Measurements from ENCODE around the gene MLLT10. TPM values are rescaled to one million over a fixed set of nuclear protein-coding genes. Genes with fewer than 3 reads are reported as not detected.

Gene MLLT10
- total RNA-seq, 1 experiment from 2014 or later = 45.2 TPM

DNA sequence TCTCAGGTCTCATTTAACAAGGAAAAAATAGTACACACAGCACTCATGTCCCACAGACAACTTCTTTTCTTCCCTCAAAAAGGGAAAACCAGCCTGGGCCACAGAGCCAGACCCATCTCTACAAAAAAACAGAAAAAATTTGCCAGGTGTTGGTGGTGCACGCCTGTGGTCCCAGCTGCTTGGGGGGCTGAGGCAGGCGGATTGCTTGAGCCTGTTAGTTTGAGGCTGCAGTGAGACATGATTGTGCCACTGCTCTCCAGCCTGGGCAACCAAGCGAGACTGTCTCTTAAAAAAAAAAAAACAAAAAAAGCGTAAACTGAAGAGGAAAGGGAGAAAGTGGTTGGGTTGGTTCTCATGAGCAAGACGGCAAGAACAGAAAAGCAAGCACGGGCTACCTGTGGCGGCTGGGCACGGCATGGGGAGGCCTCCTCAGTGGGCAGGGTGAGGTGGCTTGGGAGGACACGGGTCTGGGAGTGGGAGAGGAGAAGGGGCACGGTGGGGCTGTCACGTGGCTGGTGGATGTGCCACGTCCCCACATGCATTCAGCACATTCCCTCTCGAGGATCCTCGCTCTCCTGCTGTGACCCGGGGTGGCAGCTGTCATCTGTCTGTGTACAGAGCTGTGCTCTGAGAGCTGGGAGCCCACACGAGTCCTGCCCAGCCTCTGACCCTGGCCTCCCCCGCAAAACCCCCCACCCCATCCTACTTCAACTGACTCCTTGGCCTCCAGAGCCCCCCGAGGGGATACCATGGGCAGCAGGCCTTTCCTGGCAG, 219.7 kb downstream of the MLLT10 start:
- no peaks in the 10 kb centered on the region for H3K79me2 ChIP-seq (ENCODE audit: insufficient read depth, low read length)
- no peaks in the 10 kb centered on the region for H4K20me1 ChIP-seq (ENCODE audit: insufficient read depth)
- ChIA-PET CTCF (no interaction called here), POLR2A (no interaction called here), RAD21 (ENCODE audit: low non-redundant PET in 1 of 2, low total read pairs in 2 of 2, uncharacterized antibody in 2 of 2, unreplicated experiment in 2 of 2) (no interaction called here)
- no peak overlapping the region for H3K4me2 ChIP-seq (ENCODE audit: low read length)
- H3K27me3 ChIP-seq (ENCODE audit: insufficient read depth, low read length) = no peaks in the 10 kb centered on the region
- no peaks in the 10 kb centered on the region for H3K9me3 ChIP-seq (ENCODE audit: control insufficient read depth in 1 of 2, insufficient read depth in 1 of 2, low read depth in 1 of 2, low read length in 2 of 2)
- peaks cover 30 to 46% of the 10 kb centered on the region in 2 experiments for H3K4me1 ChIP-seq (ENCODE audit: control insufficient read depth in 1 of 2, insufficient read depth in 2 of 2, low read length in 2 of 2)
- no peak for DNase-seq (ENCODE audit: low read depth, low spot score)
- BruUV-seq (replicated peaks) = no TSS peak
- TF ChIP-seq CBX3 (IDR thresholded peaks at IDR 0.05; ENCODE audit: low read depth) (no peak), SIN3A (IDR thresholded peaks at IDR 0.05; ENCODE audit: low read depth) (no peak), RAD21 (IDR thresholded peaks at IDR 0.05; ENCODE audit: low read depth) (no peak), EZH2 (IDR thresholded peaks at IDR 0.05) (no peak)
- no peak overlapping the region for H2AFZ ChIP-seq (ENCODE audit: low read depth, low read length, poor library complexity, severe bottlenecking)
- H3K27ac ChIP-seq (ENCODE audit: low read depth, low read length) = no peak overlapping the region
- H3K9me2 ChIP-seq (ENCODE audit: insufficient read depth) = no peaks in the 10 kb centered on the region
- intact Hi-C loops (cut with micrococcal nuclease) = no loop called here
- H3K9ac ChIP-seq (ENCODE audit: low read length) = no peak overlapping the region
- ATAC-seq = no peak
- H3K4me3 ChIP-seq (replicated peaks in 1 of 2; ENCODE audit: low read depth in 1 of 2, low read length in 2 of 2) = no peak overlapping the region
- H3K36me3 ChIP-seq (ENCODE audit: control insufficient read depth in 1 of 2, insufficient read depth in 2 of 2, low read length in 2 of 2) = no peaks in the 10 kb centered on the region

DNA sequence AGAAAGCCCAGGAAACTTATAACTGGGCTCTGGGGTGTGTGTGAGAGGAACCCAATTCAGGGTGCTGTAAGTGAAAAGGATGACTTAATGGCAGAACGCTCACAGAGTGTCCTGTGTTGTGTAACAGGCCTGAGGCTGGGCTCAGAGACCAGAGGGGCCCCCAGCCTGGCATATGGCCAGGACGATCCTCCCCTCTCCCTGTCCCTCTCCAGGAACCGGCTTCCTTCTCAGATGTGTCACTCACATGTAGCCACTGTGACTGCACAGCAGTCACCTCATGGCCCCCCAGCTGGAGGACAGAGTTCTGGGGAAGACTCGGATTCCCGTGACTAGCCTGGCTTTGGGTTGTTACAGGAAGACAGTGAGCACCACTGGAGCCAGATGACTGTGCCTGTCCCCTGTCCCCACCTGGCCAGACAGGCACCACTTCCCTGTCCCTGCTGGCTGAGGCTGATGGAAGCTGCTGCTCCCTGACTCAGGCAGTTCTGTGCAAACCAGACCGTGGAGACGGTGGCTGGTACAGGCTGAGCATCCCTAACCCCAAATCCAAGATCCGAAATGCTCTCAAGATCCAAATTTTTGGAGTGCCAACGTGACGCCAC, 220.5 kb downstream of the MLLT10 start:
- no TSS peak for BruUV-seq (replicated peaks)
- ChIA-PET CTCF (no interaction called here), POLR2A (no interaction called here), RAD21 (ENCODE audit: low non-redundant PET in 1 of 2, low total read pairs in 2 of 2, uncharacterized antibody in 2 of 2, unreplicated experiment in 2 of 2) (no interaction called here)
- H3K27me3 ChIP-seq (ENCODE audit: insufficient read depth, low read length) = no peaks in the 10 kb centered on the region
- H3K79me2 ChIP-seq (ENCODE audit: insufficient read depth, low read length) = no peaks in the 10 kb centered on the region
- ATAC-seq (no peak), DNase-seq (ENCODE audit: low read depth, low spot score) (no peak)
- no peak overlapping the region for H3K4me2 ChIP-seq (ENCODE audit: low read length)
- no peak overlapping the region for H2AFZ ChIP-seq (ENCODE audit: low read depth, low read length, poor library complexity, severe bottlenecking)
- H3K36me3 ChIP-seq (ENCODE audit: control insufficient read depth in 1 of 2, insufficient read depth in 2 of 2, low read length in 2 of 2) = no peaks in the 10 kb centered on the region
- no peak overlapping the region for H3K4me3 ChIP-seq (replicated peaks in 1 of 2; ENCODE audit: low read depth in 1 of 2, low read length in 2 of 2)
- intact Hi-C loops (cut with micrococcal nuclease) = no loop called here
- H3K9me2 ChIP-seq (ENCODE audit: insufficient read depth) = no peaks in the 10 kb centered on the region
- no peaks in the 10 kb centered on the region for H3K9me3 ChIP-seq (ENCODE audit: control insufficient read depth in 1 of 2, insufficient read depth in 1 of 2, low read depth in 1 of 2, low read length in 2 of 2)
- H3K9ac ChIP-seq (ENCODE audit: low read length) = no peak overlapping the region
- H4K20me1 ChIP-seq (ENCODE audit: insufficient read depth) = no peaks in the 10 kb centered on the region
- H3K27ac ChIP-seq (ENCODE audit: low read depth, low read length) = no peak overlapping the region
- H3K4me1 ChIP-seq (ENCODE audit: control insufficient read depth in 1 of 2, insufficient read depth in 2 of 2, low read length in 2 of 2) = peaks cover 25 to 37% of the 10 kb centered on the region in 2 experiments
- TF ChIP-seq, protein P1, sequence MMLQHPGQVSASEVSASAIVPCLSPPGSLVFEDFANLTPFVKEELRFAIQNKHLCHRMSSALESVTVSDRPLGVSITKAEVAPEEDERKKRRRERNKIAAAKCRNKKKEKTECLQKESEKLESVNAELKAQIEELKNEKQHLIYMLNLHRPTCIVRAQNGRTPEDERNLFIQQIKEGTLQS (IDR thresholded peaks at IDR 0.05) = no peak
- TF ChIP-seq, protein P2, sequence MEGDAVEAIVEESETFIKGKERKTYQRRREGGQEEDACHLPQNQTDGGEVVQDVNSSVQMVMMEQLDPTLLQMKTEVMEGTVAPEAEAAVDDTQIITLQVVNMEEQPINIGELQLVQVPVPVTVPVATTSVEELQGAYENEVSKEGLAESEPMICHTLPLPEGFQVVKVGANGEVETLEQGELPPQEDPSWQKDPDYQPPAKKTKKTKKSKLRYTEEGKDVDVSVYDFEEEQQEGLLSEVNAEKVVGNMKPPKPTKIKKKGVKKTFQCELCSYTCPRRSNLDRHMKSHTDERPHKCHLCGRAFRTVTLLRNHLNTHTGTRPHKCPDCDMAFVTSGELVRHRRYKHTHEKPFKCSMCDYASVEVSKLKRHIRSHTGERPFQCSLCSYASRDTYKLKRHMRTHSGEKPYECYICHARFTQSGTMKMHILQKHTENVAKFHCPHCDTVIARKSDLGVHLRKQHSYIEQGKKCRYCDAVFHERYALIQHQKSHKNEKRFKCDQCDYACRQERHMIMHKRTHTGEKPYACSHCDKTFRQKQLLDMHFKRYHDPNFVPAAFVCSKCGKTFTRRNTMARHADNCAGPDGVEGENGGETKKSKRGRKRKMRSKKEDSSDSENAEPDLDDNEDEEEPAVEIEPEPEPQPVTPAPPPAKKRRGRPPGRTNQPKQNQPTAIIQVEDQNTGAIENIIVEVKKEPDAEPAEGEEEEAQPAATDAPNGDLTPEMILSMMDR (IDR thresholded peaks at IDR 0.05 in 2 of 3, conservative IDR thresholded peaks at IDR 0.05 in 1 of 3; ENCODE audit: borderline replicate concordance in 1 of 3, insufficient read depth in 1 of 3, low read depth in 2 of 3, low read length in 2 of 3) = no peak
- TF ChIP-seq EZH2 (IDR thresholded peaks at IDR 0.05) (no peak), ZFX (IDR thresholded peaks at IDR 0.05) (no peak), CBX3 (IDR thresholded peaks at IDR 0.05; ENCODE audit: low read depth) (no peak), JUND (IDR thresholded peaks at IDR 0.05) (no peak), EZH2phosphoT487 (IDR thresholded peaks at IDR 0.05; ENCODE audit: borderline replicate concordance) (no peak)
- TF ChIP-seq, protein P3, sequence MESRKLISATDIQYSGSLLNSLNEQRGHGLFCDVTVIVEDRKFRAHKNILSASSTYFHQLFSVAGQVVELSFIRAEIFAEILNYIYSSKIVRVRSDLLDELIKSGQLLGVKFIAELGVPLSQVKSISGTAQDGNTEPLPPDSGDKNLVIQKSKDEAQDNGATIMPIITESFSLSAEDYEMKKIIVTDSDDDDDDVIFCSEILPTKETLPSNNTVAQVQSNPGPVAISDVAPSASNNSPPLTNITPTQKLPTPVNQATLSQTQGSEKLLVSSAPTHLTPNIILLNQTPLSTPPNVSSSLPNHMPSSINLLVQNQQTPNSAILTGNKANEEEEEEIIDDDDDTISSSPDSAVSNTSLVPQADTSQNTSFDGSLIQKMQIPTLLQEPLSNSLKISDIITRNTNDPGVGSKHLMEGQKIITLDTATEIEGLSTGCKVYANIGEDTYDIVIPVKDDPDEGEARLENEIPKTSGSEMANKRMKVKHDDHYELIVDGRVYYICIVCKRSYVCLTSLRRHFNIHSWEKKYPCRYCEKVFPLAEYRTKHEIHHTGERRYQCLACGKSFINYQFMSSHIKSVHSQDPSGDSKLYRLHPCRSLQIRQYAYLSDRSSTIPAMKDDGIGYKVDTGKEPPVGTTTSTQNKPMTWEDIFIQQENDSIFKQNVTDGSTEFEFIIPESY (IDR thresholded peaks at IDR 0.05; ENCODE audit: extremely low read depth, insufficient replicate concordance, low read length) = no peak
- TF ChIP-seq, protein P4, sequence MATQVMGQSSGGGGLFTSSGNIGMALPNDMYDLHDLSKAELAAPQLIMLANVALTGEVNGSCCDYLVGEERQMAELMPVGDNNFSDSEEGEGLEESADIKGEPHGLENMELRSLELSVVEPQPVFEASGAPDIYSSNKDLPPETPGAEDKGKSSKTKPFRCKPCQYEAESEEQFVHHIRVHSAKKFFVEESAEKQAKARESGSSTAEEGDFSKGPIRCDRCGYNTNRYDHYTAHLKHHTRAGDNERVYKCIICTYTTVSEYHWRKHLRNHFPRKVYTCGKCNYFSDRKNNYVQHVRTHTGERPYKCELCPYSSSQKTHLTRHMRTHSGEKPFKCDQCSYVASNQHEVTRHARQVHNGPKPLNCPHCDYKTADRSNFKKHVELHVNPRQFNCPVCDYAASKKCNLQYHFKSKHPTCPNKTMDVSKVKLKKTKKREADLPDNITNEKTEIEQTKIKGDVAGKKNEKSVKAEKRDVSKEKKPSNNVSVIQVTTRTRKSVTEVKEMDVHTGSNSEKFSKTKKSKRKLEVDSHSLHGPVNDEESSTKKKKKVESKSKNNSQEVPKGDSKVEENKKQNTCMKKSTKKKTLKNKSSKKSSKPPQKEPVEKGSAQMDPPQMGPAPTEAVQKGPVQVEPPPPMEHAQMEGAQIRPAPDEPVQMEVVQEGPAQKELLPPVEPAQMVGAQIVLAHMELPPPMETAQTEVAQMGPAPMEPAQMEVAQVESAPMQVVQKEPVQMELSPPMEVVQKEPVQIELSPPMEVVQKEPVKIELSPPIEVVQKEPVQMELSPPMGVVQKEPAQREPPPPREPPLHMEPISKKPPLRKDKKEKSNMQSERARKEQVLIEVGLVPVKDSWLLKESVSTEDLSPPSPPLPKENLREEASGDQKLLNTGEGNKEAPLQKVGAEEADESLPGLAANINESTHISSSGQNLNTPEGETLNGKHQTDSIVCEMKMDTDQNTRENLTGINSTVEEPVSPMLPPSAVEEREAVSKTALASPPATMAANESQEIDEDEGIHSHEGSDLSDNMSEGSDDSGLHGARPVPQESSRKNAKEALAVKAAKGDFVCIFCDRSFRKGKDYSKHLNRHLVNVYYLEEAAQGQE (IDR thresholded peaks at IDR 0.05; ENCODE audit: low read depth) = no peak
